GM12878 (cell line): ENCODE measurements around the gene SMPD3. TPM values are rescaled to one million over a fixed set of nuclear protein-coding genes. Genes with fewer than 3 reads are reported as not detected.

Source experiments
- BHLHE40 ChIP-seq, 2 experiments: fragments of 450-650 bp in 1 of 2; IDR thresholded peaks; 2 replicates each; pipeline ENCODE4 v1.6.1; 2011 to 2017; ENCODE audit warnings: low read depth in 2 of 2, borderline replicate concordance in 1 of 2, improper control_type of control experiment in 1 of 2, low read length in 1 of 2, mild to moderate bottlenecking in 1 of 2
- BRCA1 ChIP-seq: IDR thresholded peaks from 2 replicates; pipeline ENCODE4 v1.6.1; 2011; ENCODE audit warnings: low read depth, low read length, improper control_type of control experiment
- DPF2 ChIP-seq: fragments of 450-650 bp; IDR thresholded peaks from 2 replicates; pipeline ENCODE4 v1.6.1; 2017; ENCODE audit warnings: mild to moderate bottlenecking
- JUNB ChIP-seq: IDR thresholded peaks from 2 replicates; pipeline ENCODE4 v1.6.1; 2016; ENCODE audit warnings: antibody characterized with exemption, mild to moderate bottlenecking
- MYB ChIP-seq: fragments of 150-350 bp; IDR thresholded peaks from 2 replicates; pipeline ENCODE4 v1.6.1; 2014; ENCODE audit warnings: mild to moderate bottlenecking, low read depth, low read length, borderline replicate concordance
- NBN ChIP-seq: fragments of 450-650 bp; IDR thresholded peaks from 2 replicates; pipeline ENCODE4 v1.6.1; 2016
- NFIC ChIP-seq: IDR thresholded peaks from 2 replicates; pipeline ENCODE4 v1.6.1; 2012; ENCODE audit warnings: low read depth, mild to moderate bottlenecking, inconsistent platforms, low read length, moderate library complexity
- PAX8 ChIP-seq: fragments of 450-650 bp; IDR thresholded peaks from 2 replicates; pipeline ENCODE4 v1.6.1; 2017; ENCODE audit warnings: mild to moderate bottlenecking, moderate library complexity
- POLR2AphosphoS5 ChIP-seq: IDR thresholded peaks from 2 replicates; pipeline ENCODE4 v1.6.1; 2011; ENCODE audit warnings: mild to moderate bottlenecking, low read length, inconsistent platforms
- SMAD5 ChIP-seq: IDR thresholded peaks from 2 replicates; pipeline ENCODE4 v1.6.1; 2016; ENCODE audit warnings: antibody characterized with exemption, low read depth
- TAF1 ChIP-seq: IDR thresholded peaks from 2 replicates; pipeline ENCODE4 v1.6.1; 2011; ENCODE audit warnings: mild to moderate bottlenecking, low read depth, low read length, borderline replicate concordance
- TCF12 ChIP-seq: IDR thresholded peaks from 2 replicates; pipeline ENCODE4 v1.6.1; 2011; ENCODE audit warnings: low read depth, mild to moderate bottlenecking, low read length
- YBX1 ChIP-seq: fragments of 450-650 bp; IDR thresholded peaks from 2 replicates; pipeline ENCODE4 v1.6.1; 2016; ENCODE audit warnings: antibody characterized with exemption
- ZNF24 ChIP-seq: fragments of 450-650 bp; IDR thresholded peaks from 2 replicates; pipeline ENCODE4 v1.6.1; 2017; ENCODE audit warnings: antibody characterized with exemption, mild to moderate bottlenecking
- ZNF622 ChIP-seq: fragments of 450-650 bp; IDR thresholded peaks from 2 replicates; pipeline ENCODE4 v1.6.1; 2017; ENCODE audit warnings: mild to moderate bottlenecking, inconsistent platforms
- polyA plus RNA-seq, 11 experiments: library from polyadenylated mRNA; depleted of rRNA in 4 of 11; unstranded in 6 of 11; stranded (reverse) in 5 of 11; fragments of >200 nt; fragmentation: Nextera tagmentation in 4 of 11; fragmentation: Illumina TruSeq in 1 of 11; extraction: Ambion mirVana in 4 of 11; extraction: Trizol in 1 of 11; gene quantifications; 1 replicate in 1 of 11; 2 replicates in 10 of 11; pipeline versions ENCODE4 v1.2.1 to v1.2.3, GENCODE V29; 2011 to 2016; ENCODE audit warnings: inconsistent platforms in 2 of 11, missing spikeins in 2 of 11, low read depth in 1 of 11
- total RNA-seq, 4 experiments: library from RNA; depleted of rRNA in 3 of 4; stranded (reverse); fragments of >200 nt in 3 of 4; fragmentation: Illumina TruSeq in 1 of 4; extraction: Trizol in 1 of 4; gene quantifications; 2 replicates each; pipeline versions ENCODE4 v1.2.1 to v1.2.3, GENCODE V29; 2013 to 2021
- TF ChIP-seq, protein P1 (sequence below): fragments of 450-650 bp; IDR thresholded peaks from 2 replicates; pipeline ENCODE4 v1.6.1; 2017; ENCODE audit warnings: borderline replicate concordance
- TF ChIP-seq, protein P2 (sequence below): IDR thresholded peaks from 2 replicates; pipeline ENCODE4 v1.6.1; 2012; ENCODE audit warnings: improper control_type of control experiment, low read depth, low read length; ENCODE audit not compliant: insufficient replicate concordance
- TF ChIP-seq, protein P3 (sequence below): fragments of 450-650 bp; formaldehyde crosslinking; IDR thresholded peaks from 2 replicates; pipeline ENCODE4 v1.5.0; 2022; ENCODE audit warnings: mild to moderate bottlenecking, missing genetic modification characterization
- TF ChIP-seq, protein P4 (sequence below): fragments of 450-650 bp; IDR thresholded peaks from 2 replicates; pipeline ENCODE4 v1.6.1; 2017; ENCODE audit warnings: mild to moderate bottlenecking, low read depth, inconsistent platforms; ENCODE audit not compliant: poor library complexity, severe bottlenecking

SMPD3 gene
- total and polyA plus RNA-seq, 10 of the 15 experiments (the other 5 are each of a cell fraction or from before 2014, with no cell fraction given) = 0.04 to 2.0 (median 1.2) TPM

- TF ChIP-seq, protein P1, sequence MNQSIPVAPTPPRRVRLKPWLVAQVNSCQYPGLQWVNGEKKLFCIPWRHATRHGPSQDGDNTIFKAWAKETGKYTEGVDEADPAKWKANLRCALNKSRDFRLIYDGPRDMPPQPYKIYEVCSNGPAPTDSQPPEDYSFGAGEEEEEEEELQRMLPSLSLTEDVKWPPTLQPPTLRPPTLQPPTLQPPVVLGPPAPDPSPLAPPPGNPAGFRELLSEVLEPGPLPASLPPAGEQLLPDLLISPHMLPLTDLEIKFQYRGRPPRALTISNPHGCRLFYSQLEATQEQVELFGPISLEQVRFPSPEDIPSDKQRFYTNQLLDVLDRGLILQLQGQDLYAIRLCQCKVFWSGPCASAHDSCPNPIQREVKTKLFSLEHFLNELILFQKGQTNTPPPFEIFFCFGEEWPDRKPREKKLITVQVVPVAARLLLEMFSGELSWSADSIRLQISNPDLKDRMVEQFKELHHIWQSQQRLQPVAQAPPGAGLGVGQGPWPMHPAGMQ = no peak
- TF ChIP-seq, protein P2, sequence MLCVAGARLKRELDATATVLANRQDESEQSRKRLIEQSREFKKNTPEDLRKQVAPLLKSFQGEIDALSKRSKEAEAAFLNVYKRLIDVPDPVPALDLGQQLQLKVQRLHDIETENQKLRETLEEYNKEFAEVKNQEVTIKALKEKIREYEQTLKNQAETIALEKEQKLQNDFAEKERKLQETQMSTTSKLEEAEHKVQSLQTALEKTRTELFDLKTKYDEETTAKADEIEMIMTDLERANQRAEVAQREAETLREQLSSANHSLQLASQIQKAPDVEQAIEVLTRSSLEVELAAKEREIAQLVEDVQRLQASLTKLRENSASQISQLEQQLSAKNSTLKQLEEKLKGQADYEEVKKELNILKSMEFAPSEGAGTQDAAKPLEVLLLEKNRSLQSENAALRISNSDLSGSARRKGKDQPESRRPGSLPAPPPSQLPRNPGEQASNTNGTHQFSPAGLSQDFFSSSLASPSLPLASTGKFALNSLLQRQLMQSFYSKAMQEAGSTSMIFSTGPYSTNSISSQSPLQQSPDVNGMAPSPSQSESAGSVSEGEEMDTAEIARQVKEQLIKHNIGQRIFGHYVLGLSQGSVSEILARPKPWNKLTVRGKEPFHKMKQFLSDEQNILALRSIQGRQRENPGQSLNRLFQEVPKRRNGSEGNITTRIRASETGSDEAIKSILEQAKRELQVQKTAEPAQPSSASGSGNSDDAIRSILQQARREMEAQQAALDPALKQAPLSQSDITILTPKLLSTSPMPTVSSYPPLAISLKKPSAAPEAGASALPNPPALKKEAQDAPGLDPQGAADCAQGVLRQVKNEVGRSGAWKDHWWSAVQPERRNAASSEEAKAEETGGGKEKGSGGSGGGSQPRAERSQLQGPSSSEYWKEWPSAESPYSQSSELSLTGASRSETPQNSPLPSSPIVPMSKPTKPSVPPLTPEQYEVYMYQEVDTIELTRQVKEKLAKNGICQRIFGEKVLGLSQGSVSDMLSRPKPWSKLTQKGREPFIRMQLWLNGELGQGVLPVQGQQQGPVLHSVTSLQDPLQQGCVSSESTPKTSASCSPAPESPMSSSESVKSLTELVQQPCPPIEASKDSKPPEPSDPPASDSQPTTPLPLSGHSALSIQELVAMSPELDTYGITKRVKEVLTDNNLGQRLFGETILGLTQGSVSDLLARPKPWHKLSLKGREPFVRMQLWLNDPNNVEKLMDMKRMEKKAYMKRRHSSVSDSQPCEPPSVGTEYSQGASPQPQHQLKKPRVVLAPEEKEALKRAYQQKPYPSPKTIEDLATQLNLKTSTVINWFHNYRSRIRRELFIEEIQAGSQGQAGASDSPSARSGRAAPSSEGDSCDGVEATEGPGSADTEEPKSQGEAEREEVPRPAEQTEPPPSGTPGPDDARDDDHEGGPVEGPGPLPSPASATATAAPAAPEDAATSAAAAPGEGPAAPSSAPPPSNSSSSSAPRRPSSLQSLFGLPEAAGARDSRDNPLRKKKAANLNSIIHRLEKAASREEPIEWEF = no peak
- TF ChIP-seq DPF2 (peak; percentile 90), JUNB (no peak), TAF1 (no peak), ZNF24 (no peak), BHLHE40 (IDR thresholded peaks at IDR 0.05; ENCODE audit: borderline replicate concordance in 1 of 2, low read depth in 2 of 2, low read length in 1 of 2) (peak; percentile 50 to 80; a peak in 3 of 4 replicates), TCF12 (peak; percentile 87), PAX8 (no peak), NBN (no peak), POLR2AphosphoS5 (no peak), SMAD5 (no peak), MYB (no peak), BRCA1 (no peak), YBX1 (no peak), ZNF622 (no peak), NFIC (no peak)
- TF ChIP-seq, protein P3, sequence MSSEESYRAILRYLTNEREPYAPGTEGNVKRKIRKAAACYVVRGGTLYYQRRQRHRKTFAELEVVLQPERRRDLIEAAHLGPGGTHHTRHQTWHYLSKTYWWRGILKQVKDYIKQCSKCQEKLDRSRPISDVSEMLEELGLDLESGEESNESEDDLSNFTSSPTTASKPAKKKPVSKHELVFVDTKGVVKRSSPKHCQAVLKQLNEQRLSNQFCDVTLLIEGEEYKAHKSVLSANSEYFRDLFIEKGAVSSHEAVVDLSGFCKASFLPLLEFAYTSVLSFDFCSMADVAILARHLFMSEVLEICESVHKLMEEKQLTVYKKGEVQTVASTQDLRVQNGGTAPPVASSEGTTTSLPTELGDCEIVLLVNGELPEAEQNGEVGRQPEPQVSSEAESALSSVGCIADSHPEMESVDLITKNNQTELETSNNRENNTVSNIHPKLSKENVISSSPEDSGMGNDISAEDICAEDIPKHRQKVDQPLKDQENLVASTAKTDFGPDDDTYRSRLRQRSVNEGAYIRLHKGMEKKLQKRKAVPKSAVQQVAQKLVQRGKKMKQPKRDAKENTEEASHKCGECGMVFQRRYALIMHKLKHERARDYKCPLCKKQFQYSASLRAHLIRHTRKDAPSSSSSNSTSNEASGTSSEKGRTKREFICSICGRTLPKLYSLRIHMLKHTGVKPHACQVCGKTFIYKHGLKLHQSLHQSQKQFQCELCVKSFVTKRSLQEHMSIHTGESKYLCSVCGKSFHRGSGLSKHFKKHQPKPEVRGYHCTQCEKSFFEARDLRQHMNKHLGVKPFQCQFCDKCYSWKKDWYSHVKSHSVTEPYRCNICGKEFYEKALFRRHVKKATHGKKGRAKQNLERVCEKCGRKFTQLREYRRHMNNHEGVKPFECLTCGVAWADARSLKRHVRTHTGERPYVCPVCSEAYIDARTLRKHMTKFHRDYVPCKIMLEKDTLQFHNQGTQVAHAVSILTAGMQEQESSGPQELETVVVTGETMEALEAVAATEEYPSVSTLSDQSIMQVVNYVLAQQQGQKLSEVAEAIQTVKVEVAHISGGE = no peak
- TF ChIP-seq, protein P4, sequence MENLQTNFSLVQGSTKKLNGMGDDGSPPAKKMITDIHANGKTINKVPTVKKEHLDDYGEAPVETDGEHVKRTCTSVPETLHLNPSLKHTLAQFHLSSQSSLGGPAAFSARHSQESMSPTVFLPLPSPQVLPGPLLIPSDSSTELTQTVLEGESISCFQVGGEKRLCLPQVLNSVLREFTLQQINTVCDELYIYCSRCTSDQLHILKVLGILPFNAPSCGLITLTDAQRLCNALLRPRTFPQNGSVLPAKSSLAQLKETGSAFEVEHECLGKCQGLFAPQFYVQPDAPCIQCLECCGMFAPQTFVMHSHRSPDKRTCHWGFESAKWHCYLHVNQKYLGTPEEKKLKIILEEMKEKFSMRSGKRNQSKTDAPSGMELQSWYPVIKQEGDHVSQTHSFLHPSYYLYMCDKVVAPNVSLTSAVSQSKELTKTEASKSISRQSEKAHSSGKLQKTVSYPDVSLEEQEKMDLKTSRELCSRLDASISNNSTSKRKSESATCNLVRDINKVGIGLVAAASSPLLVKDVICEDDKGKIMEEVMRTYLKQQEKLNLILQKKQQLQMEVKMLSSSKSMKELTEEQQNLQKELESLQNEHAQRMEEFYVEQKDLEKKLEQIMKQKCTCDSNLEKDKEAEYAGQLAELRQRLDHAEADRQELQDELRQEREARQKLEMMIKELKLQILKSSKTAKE = peak; percentile 57
Observed at GRCh38 chr16:68369697-68370580, 78.4 kb downstream of the SMPD3 start (continued).
